GM12878 (cell line): ENCODE data around the gene AXIN1. TPM values are rescaled to one million over a fixed set of nuclear protein-coding genes. Genes with fewer than 3 reads are reported as not detected.

Experiments
- ATAC-seq: fragments of 200-7000 bp; cut with Tn5 transposase; 3 replicates; pipeline ENCODE4 v1.9.1; 2020; ENCODE audit warnings: mild to moderate bottlenecking, moderate library complexity
- BruUV-seq: library from RNA; stranded (reverse); fragments of 400-500 nt; replicated peaks from 2 replicates; lab custom pipeline; 2021; lab: Mats Ljungman, UMichigan
- CTCF ChIA-PET: fragments of 300-600 bp; sonication (Branson Sonifier 250); formaldehyde crosslinking; extraction: SDS; loops from one replicate; lab custom pipeline; 2021; ENCODE audit warnings: inconsistent platforms; lab: Yijun Ruan, JAX
- POLR2A ChIA-PET: fragments of 350-600 bp; formaldehyde crosslinking; extraction: SDS; loops from one replicate; lab custom pipeline; 2021; ENCODE audit warnings: inconsistent platforms; lab: Charles Lee
- RAD21 ChIA-PET: fragments of 300-600 bp; sonication (Branson Sonifier 250); formaldehyde crosslinking; loops from one replicate; lab custom pipeline; 2023; ENCODE audit warnings: antibody characterized with exemption; ENCODE audit not compliant: unreplicated experiment; lab: Charles Lee
- SMC1A ChIA-PET: fragments of 300-600 bp; sonication (Branson Sonifier 250); formaldehyde crosslinking; loops from one replicate; lab custom pipeline; 2023; ENCODE audit not compliant: unreplicated experiment, uncharacterized antibody; lab: Charles Lee
- DNase-seq: peaks from one replicate; pipeline ENCODE4 v3.0.0-alpha.2; 2011; ENCODE audit warnings: low read depth, low spot score
- FAIRE-seq: peaks from 3 replicates; lab custom pipeline; 2011; peaks lifted over from hg19 to GRCh38; lab: Jason Lieb, UNC
- H2AFZ ChIP-seq: 2 replicates; pipeline ENCODE4 v1.6.0; 2011; ENCODE audit warnings: low read depth, low read length, control low read depth; ENCODE audit not compliant: control insufficient read depth
- H3K27ac ChIP-seq: 2 replicates; pipeline ENCODE4 v1.5.1; 2011; ENCODE audit warnings: control low read depth; ENCODE audit not compliant: control insufficient read depth, insufficient read depth
- H3K27me3 ChIP-seq, 2 experiments: replicated peaks in 1 of 2; 2 replicates each; pipeline versions ENCODE4 v1.6.0 to v1.6.1; 2011; ENCODE audit warnings: low read length in 1 of 2; ENCODE audit not compliant: control insufficient read depth in 2 of 2, insufficient read depth in 2 of 2
- H3K36me3 ChIP-seq, 2 experiments: 2 replicates each; pipeline ENCODE4 v1.5.1; 2011; ENCODE audit warnings: low read length in 1 of 2; ENCODE audit not compliant: control insufficient read depth in 2 of 2, insufficient read depth in 2 of 2
- H3K4me1 ChIP-seq: 2 replicates; pipeline ENCODE4 v1.6.1; 2011; ENCODE audit warnings: mild to moderate bottlenecking, low read length, moderate library complexity, mixed read lengths; ENCODE audit not compliant: control insufficient read depth, insufficient read depth
- H3K4me2 ChIP-seq: 2 replicates; pipeline ENCODE4 v1.6.0; 2011; ENCODE audit warnings: control low read depth; ENCODE audit not compliant: control insufficient read depth, insufficient read depth
- H3K4me3 ChIP-seq: fragments of 200-600 bp; sonication (generic); 2 replicates; pipeline ENCODE4 v1.5.1; 2016
- H3K79me2 ChIP-seq: 2 replicates; pipeline ENCODE4 v1.6.0; 2011; ENCODE audit warnings: low read length; ENCODE audit not compliant: control insufficient read depth, insufficient read depth
- H3K9ac ChIP-seq: 2 replicates; pipeline ENCODE4 v1.8.0; 2011; ENCODE audit warnings: low read length, control low read depth, mixed read lengths; ENCODE audit not compliant: control insufficient read depth, insufficient read depth
- H3K9me3 ChIP-seq: replicated peaks from 3 replicates; pipeline ENCODE4 v1.5.1; 2011; ENCODE audit warnings: mild to moderate bottlenecking, low read length; ENCODE audit not compliant: control insufficient read depth, insufficient read depth
- H4K20me1 ChIP-seq: 2 replicates; pipeline ENCODE4 v1.6.0; 2011; ENCODE audit not compliant: control insufficient read depth, insufficient read depth
- ASH2L ChIP-seq: fragments of 300-600, 200-600 bp; sonication (generic); IDR thresholded peaks from 2 replicates; pipeline ENCODE4 v1.6.1; 2017; ENCODE audit warnings: low read depth, mild to moderate bottlenecking, borderline replicate concordance
- HCFC1 ChIP-seq: fragments of 150-350 bp; IDR thresholded peaks from 2 replicates; pipeline ENCODE4 v1.6.1; 2014; ENCODE audit warnings: low read length
- MEF2B ChIP-seq: fragments of 450-650 bp; IDR thresholded peaks from 2 replicates; pipeline ENCODE4 v1.6.1; 2018; ENCODE audit warnings: mild to moderate bottlenecking, moderate library complexity; ENCODE audit not compliant: partially characterized antibody, poor library complexity, severe bottlenecking
- NFYB ChIP-seq: IDR thresholded peaks from 2 replicates; pipeline ENCODE4 v1.6.1; 2011; ENCODE audit warnings: low read depth, mild to moderate bottlenecking, low read length, improper control_type of control experiment, moderate library complexity; ENCODE audit not compliant: insufficient read depth
- PBX3 ChIP-seq: IDR thresholded peaks from 2 replicates; pipeline ENCODE4 v1.6.1; 2011; ENCODE audit warnings: mild to moderate bottlenecking, low read depth, low read length, moderate library complexity; ENCODE audit not compliant: insufficient replicate concordance
- RELB ChIP-seq: fragments of 450-650 bp; IDR thresholded peaks from 2 replicates; pipeline ENCODE4 v1.6.1; 2017; ENCODE audit warnings: low read depth, mild to moderate bottlenecking, moderate library complexity
- RUNX3 ChIP-seq: IDR thresholded peaks from 2 replicates; pipeline ENCODE4 v1.6.1; 2012; ENCODE audit warnings: low read length, inconsistent platforms
- SMARCA5 ChIP-seq: fragments of 450-650 bp; IDR thresholded peaks from 2 replicates; pipeline ENCODE4 v1.6.1; 2017; ENCODE audit warnings: mild to moderate bottlenecking
- SP1 ChIP-seq: IDR thresholded peaks from one replicate; pipeline ENCODE4 v1.6.1; 2011; ENCODE audit warnings: low read depth, low read length
- SUZ12 ChIP-seq: fragments of 200-600 bp; sonication (generic); IDR thresholded peaks from one replicate; pipeline ENCODE4 v1.6.1; 2018; ENCODE audit warnings: antibody characterized with exemption, mild to moderate bottlenecking; ENCODE audit not compliant: unreplicated experiment
- YY1 ChIP-seq: IDR thresholded peaks from 2 replicates; pipeline ENCODE4 v1.6.1; 2011; ENCODE audit warnings: low read depth, mild to moderate bottlenecking, low read length
- ZNF24 ChIP-seq: fragments of 450-650 bp; IDR thresholded peaks from 2 replicates; pipeline ENCODE4 v1.6.1; 2017; ENCODE audit warnings: antibody characterized with exemption, mild to moderate bottlenecking
- ZNF384 ChIP-seq: IDR thresholded peaks from 2 replicates; pipeline ENCODE4 v1.6.1; 2012; ENCODE audit warnings: low read depth, mild to moderate bottlenecking, low read length, improper control_type of control experiment, borderline replicate concordance
- WGBS: methylation state at CpG from one replicate; pipeline ENCODE4 v1.1.6; 2016; ENCODE audit warnings: low lambda C conversion rate; ENCODE audit not compliant: insufficient replicate concordance, insufficient coverage; ENCODE audit errors: missing lambda C conversion rate; 5-methylcytosine and 5-hydroxymethylcytosine counted together
- in situ Hi-C: fragments of 300-500 bp; cut with MboI; formaldehyde crosslinking; loops from 9 replicates; pipeline ENCODE4 v1.14.3; 2018; ENCODE audit warnings: mixed read lengths
- intact Hi-C: fragments of 100-400 bp; cut with micrococcal nuclease; formaldehyde crosslinking; loops from one replicate; pipeline ENCODE4 v1.14.2; 2022; ENCODE audit not compliant: unreplicated experiment
- polyA plus RNA-seq, 11 experiments: library from polyadenylated mRNA; depleted of rRNA in 4 of 11; unstranded in 6 of 11; stranded (reverse) in 5 of 11; fragments of >200 nt; fragmentation: Nextera tagmentation in 4 of 11; fragmentation: Illumina TruSeq in 1 of 11; extraction: Ambion mirVana in 4 of 11; extraction: Trizol in 1 of 11; gene quantifications; 1 replicate in 1 of 11; 2 replicates in 10 of 11; pipeline versions ENCODE4 v1.2.1 to v1.2.3, GENCODE V29; 2011 to 2016; ENCODE audit warnings: inconsistent platforms in 2 of 11, missing spikeins in 2 of 11, low read depth in 1 of 11
- total RNA-seq, 4 experiments: library from RNA; depleted of rRNA in 3 of 4; stranded (reverse); fragments of >200 nt in 3 of 4; fragmentation: Illumina TruSeq in 1 of 4; extraction: Trizol in 1 of 4; gene quantifications; 2 replicates each; pipeline versions ENCODE4 v1.2.1 to v1.2.3, GENCODE V29; 2013 to 2021
- TF ChIP-seq, protein P1 (sequence below): fragments of 450-650 bp; IDR thresholded peaks from 2 replicates; pipeline ENCODE4 v1.6.1; 2016; ENCODE audit warnings: mild to moderate bottlenecking
- TF ChIP-seq, protein P2 (sequence below): IDR thresholded peaks from 2 replicates; pipeline ENCODE4 v1.6.1; 2012; ENCODE audit warnings: low read depth, low read length, improper control_type of control experiment
- TF ChIP-seq, protein P3 (sequence below): fragments of 450-650 bp; conservative IDR thresholded peaks from 2 replicates; pipeline ENCODE4 v1.6.1; 2017; ENCODE audit warnings: mild to moderate bottlenecking, moderate library complexity

The AXIN1 gene
- total and polyA plus RNA-seq, 10 of the 15 experiments (the other 5 are each of a cell fraction or from before 2014, with no cell fraction given), result 0.26 to 27.1 (median 7.7) TPM

- no peak overlapping the region for H3K27ac ChIP-seq
- no peaks in the 10 kb centered on the region for H4K20me1 ChIP-seq
- BruUV-seq, result no TSS peak
- no peaks in the 10 kb centered on the region for H3K36me3 ChIP-seq
- FAIRE-seq (no peak), DNase-seq (peak; percentile 8), ATAC-seq (peak; percentile 88)
- H3K27me3 ChIP-seq, result peaks cover 0 to 3% of the 10 kb centered on the region in 2 experiments; a peak in 2 of 4 replicates
- H3K4me2 ChIP-seq, result no peak overlapping the region
- ChIA-PET RAD21 (interaction anchor here (0.6 to 1.3 kb wide), 3 partner anchors 37 to 73 kb away, joined by 3 to 4 read pairs (median 3); no protein-coding TSS in a partner anchor), SMC1A (no interaction called here), POLR2A (no interaction called here), CTCF (interaction anchor here (1.3 kb wide), 1 partner anchor 44 kb away, joined by 4 read pairs; no protein-coding TSS in a partner anchor)
- H3K9ac ChIP-seq, result no peak overlapping the region
- H3K4me3 ChIP-seq, result no peak overlapping the region
- in situ Hi-C loops (no loop called here), intact Hi-C loops (no loop called here)
- no peaks in the 10 kb centered on the region for H3K9me3 ChIP-seq
- no peak overlapping the region for H2AFZ ChIP-seq
- H3K4me1 ChIP-seq, result no peaks in the 10 kb centered on the region
- WGBS, result 51% methylated on average over 6 of the region's 6 CpGs
- H3K79me2 ChIP-seq, result no peaks in the 10 kb centered on the region
- TF ChIP-seq, protein P1, sequence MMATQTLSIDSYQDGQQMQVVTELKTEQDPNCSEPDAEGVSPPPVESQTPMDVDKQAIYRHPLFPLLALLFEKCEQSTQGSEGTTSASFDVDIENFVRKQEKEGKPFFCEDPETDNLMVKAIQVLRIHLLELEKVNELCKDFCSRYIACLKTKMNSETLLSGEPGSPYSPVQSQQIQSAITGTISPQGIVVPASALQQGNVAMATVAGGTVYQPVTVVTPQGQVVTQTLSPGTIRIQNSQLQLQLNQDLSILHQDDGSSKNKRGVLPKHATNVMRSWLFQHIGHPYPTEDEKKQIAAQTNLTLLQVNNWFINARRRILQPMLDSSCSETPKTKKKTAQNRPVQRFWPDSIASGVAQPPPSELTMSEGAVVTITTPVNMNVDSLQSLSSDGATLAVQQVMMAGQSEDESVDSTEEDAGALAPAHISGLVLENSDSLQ, result peak; percentile 91
- TF ChIP-seq ASH2L (no peak), SP1 (peak; percentile 70), SUZ12 (no peak), RUNX3 (peak; percentile 45; the same call in 1 of the 2 replicates), HCFC1 (no peak), SMARCA5 (no peak), MEF2B (no peak), NFYB (peak; percentile 94), PBX3 (peak; percentile 81), ZNF24 (no peak), YY1 (no peak), ZNF384 (no peak), RELB (no peak)
- TF ChIP-seq, protein P2, sequence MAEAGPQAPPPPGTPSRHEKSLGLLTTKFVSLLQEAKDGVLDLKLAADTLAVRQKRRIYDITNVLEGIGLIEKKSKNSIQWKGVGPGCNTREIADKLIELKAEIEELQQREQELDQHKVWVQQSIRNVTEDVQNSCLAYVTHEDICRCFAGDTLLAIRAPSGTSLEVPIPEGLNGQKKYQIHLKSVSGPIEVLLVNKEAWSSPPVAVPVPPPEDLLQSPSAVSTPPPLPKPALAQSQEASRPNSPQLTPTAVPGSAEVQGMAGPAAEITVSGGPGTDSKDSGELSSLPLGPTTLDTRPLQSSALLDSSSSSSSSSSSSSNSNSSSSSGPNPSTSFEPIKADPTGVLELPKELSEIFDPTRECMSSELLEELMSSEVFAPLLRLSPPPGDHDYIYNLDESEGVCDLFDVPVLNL, result no peak
- TF ChIP-seq, protein P3, sequence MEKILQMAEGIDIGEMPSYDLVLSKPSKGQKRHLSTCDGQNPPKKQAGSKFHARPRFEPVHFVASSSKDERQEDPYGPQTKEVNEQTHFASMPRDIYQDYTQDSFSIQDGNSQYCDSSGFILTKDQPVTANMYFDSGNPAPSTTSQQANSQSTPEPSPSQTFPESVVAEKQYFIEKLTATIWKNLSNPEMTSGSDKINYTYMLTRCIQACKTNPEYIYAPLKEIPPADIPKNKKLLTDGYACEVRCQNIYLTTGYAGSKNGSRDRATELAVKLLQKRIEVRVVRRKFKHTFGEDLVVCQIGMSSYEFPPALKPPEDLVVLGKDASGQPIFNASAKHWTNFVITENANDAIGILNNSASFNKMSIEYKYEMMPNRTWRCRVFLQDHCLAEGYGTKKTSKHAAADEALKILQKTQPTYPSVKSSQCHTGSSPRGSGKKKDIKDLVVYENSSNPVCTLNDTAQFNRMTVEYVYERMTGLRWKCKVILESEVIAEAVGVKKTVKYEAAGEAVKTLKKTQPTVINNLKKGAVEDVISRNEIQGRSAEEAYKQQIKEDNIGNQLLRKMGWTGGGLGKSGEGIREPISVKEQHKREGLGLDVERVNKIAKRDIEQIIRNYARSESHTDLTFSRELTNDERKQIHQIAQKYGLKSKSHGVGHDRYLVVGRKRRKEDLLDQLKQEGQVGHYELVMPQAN, result no peak
Observed at GRCh38 chr16:278863-279366, 73.6 kb downstream of the AXIN1 start.
